ENCODE measurements around the gene C16orf92. TPM values are rescaled to one million over a fixed set of nuclear protein-coding genes. Genes with fewer than 3 reads are reported as not detected.

C16orf92 gene
- total RNA-seq, 1 donor from 2014 or later = not detected

GRCh38 chr16:30069611-30070462, 46.8 kb downstream of the C16orf92 start:
- H3K4me3 Mint-ChIP-seq = no peak overlapping the region
- H3K27ac Mint-ChIP-seq = peak overlapping the region; percentile 42
- peaks cover 27% of the 10 kb centered on the region for H3K36me3 Mint-ChIP-seq
- TF ChIP-seq CTCF (conservative IDR thresholded peaks at IDR 0.05) = no peak
- peaks cover 12% of the 10 kb centered on the region for H3K4me1 Mint-ChIP-seq (ENCODE audit: unreplicated experiment)
- no peaks in the 10 kb centered on the region for H3K27me3 Mint-ChIP-seq
- H3K9me3 Mint-ChIP-seq = no peaks in the 10 kb centered on the region
- no peak for DNase-seq (ENCODE audit: extremely low spot score, unreplicated experiment)

- H3K27me3 Mint-ChIP-seq = no peaks in the 10 kb centered on the region
- no peaks in the 10 kb centered on the region for H3K9me3 Mint-ChIP-seq
- no peak for DNase-seq (ENCODE audit: extremely low spot score, unreplicated experiment)
- H3K27ac Mint-ChIP-seq = peak overlapping the region; percentile 42
- no peak overlapping the region for H3K4me3 Mint-ChIP-seq
- no peak for TF ChIP-seq CTCF (conservative IDR thresholded peaks at IDR 0.05)
- peaks cover 27% of the 10 kb centered on the region for H3K36me3 Mint-ChIP-seq
- peaks cover 12% of the 10 kb centered on the region for H3K4me1 Mint-ChIP-seq (ENCODE audit: unreplicated experiment)
These were observed 47.5 kb downstream of the C16orf92 start for GRCh38 chr16:30070490-30070889.

Other genes starting within 250 kb of the C16orf92 start
- 0.85 and 1.5 TPM in 2 replicates for gene ZG16, start 244.9 kb upstream of the C16orf92 start, total RNA-seq (ENCODE audit: low replicate concordance)
- 54.8 and 112 TPM in 2 replicates for gene KIF22, start 232.4 kb upstream of the C16orf92 start, total RNA-seq (ENCODE audit: low replicate concordance)
- 207 and 294 TPM in 2 replicates for gene MAZ, start 216.7 kb upstream of the C16orf92 start, total RNA-seq (ENCODE audit: low replicate concordance)
- 1.4 and 15.1 TPM in 2 replicates for gene PRRT2, start 211.0 kb upstream of the C16orf92 start, total RNA-seq (ENCODE audit: low replicate concordance)
- gene PAGR1, start 207.0 kb upstream of the C16orf92 start, total RNA-seq (ENCODE audit: low replicate concordance) = 25.5 and 33.5 TPM in 2 replicates
- 27.4 and 46.3 TPM in 2 replicates for gene MVP, start 202.7 kb upstream of the C16orf92 start, total RNA-seq (ENCODE audit: low replicate concordance)
- 58.0 and 73.3 TPM in 2 replicates for gene CDIPT, start 160.0 kb upstream of the C16orf92 start, total RNA-seq (ENCODE audit: low replicate concordance)
- 19.3 and 19.4 TPM in 2 replicates for gene SEZ6L2, start 123.6 kb upstream of the C16orf92 start, total RNA-seq (ENCODE audit: low replicate concordance)
- 7.8 TPM in 2 replicates for gene ASPHD1, start 122.7 kb upstream of the C16orf92 start, total RNA-seq (ENCODE audit: low replicate concordance)
- 17.9 and 20.6 TPM in 2 replicates for gene KCTD13, start 97.0 kb upstream of the C16orf92 start, total RNA-seq (ENCODE audit: low replicate concordance)
- gene TMEM219, start 61.1 kb upstream of the C16orf92 start, total RNA-seq (ENCODE audit: low replicate concordance) = 72.4 and 73.5 TPM in 2 replicates
- 42.6 and 52.4 TPM in 2 replicates for gene TAOK2, start 49.3 kb upstream of the C16orf92 start, total RNA-seq (ENCODE audit: low replicate concordance)
- gene HIRIP3, start 27.6 kb upstream of the C16orf92 start, total RNA-seq (ENCODE audit: low replicate concordance) = 13.7 and 20.9 TPM in 2 replicates
- gene INO80E, start 27.0 kb upstream of the C16orf92 start, total RNA-seq (ENCODE audit: low replicate concordance) = 52.8 and 78.7 TPM in 2 replicates
- 6.9 and 9.7 TPM in 2 replicates for gene DOC2A, start 12.2 kb upstream of the C16orf92 start, total RNA-seq (ENCODE audit: low replicate concordance)
- 0.31 and 2.1 TPM in 2 replicates for gene TLCD3B, start 8.1 kb downstream of the C16orf92 start, total RNA-seq (ENCODE audit: low replicate concordance)
- 620 and 1,017 TPM in 2 replicates for gene ALDOA, start 42.6 kb downstream of the C16orf92 start, total RNA-seq (ENCODE audit: low replicate concordance)
- gene PPP4C, start 52.8 kb downstream of the C16orf92 start, total RNA-seq (ENCODE audit: low replicate concordance) = 128 and 155 TPM in 2 replicates
- 1.6 TPM in 2 replicates for gene TBX6, start 68.7 kb downstream of the C16orf92 start, total RNA-seq (ENCODE audit: low replicate concordance)
- 37.9 and 61.9 TPM in 2 replicates for gene YPEL3, start 73.0 kb downstream of the C16orf92 start, total RNA-seq (ENCODE audit: low replicate concordance)
- 19.7 and 23.2 TPM in 2 replicates for gene GDPD3, start 90.3 kb downstream of the C16orf92 start, total RNA-seq (ENCODE audit: low replicate concordance)
- 79.6 and 88.0 TPM in 2 replicates for gene MAPK3, start 100.0 kb downstream of the C16orf92 start, total RNA-seq (ENCODE audit: low replicate concordance)
- 10.8 and 21.3 TPM in 2 replicates for gene CORO1A, start 160.4 kb downstream of the C16orf92 start, total RNA-seq (ENCODE audit: low replicate concordance)
- 82.9 and 148 TPM in 2 replicates for gene BOLA2B, start 170.5 kb downstream of the C16orf92 start, total RNA-seq (ENCODE audit: low replicate concordance)
- 27.6 and 28.0 TPM in 2 replicates for gene SLX1A, start 170.7 kb downstream of the C16orf92 start, total RNA-seq (ENCODE audit: low replicate concordance)
- gene SULT1A3, start 176.1 kb downstream of the C16orf92 start, total RNA-seq (ENCODE audit: low replicate concordance) = 27.7 and 33.0 TPM in 2 replicates
- 9.1 and 15.3 TPM in 2 replicates for gene NPIPB13, start 225.3 kb downstream of the C16orf92 start, total RNA-seq (ENCODE audit: low replicate concordance)